WTC11 (cell line): ENCODE measurements around the gene AGBL4. TPM values are rescaled to one million over a fixed set of nuclear protein-coding genes. Genes with fewer than 3 reads are reported as not detected.

Source experiments
- ATAC-seq: fragments of 200-7000 bp; cut with Tn5 transposase; 2 replicates; pipeline ENCODE4 v1.10.0; 2021; ENCODE audit warnings: mild to moderate bottlenecking, moderate library complexity
- CTCF ChIA-PET: fragments of 300-600 bp; sonication (Branson Sonifier 250); formaldehyde crosslinking; loops from one replicate; lab custom pipeline; 2021; ENCODE audit warnings: antibody characterized with exemption; lab: Charles Lee
- POLR2A ChIA-PET: fragments of 350-600 bp; sonication (Branson Sonifier 250); formaldehyde crosslinking; loops from one replicate; lab custom pipeline; 2021; ENCODE audit warnings: antibody characterized with exemption; lab: Charles Lee
- DNase-seq: peaks from one replicate; pipeline ENCODE4 v3.0.0; 2021; ENCODE audit warnings: low spot score
- H3K27ac Mint-ChIP-seq: 2 replicates; pipeline ENCODE4 v1.8.0; 2021; ENCODE audit warnings: mixed read lengths
- H3K27me3 Mint-ChIP-seq: 2 replicates; pipeline ENCODE4 v1.8.0; 2021; ENCODE audit warnings: low read depth, mild to moderate bottlenecking, moderate library complexity, mixed read lengths
- H3K36me3 Mint-ChIP-seq: 2 replicates; pipeline ENCODE4 v1.8.0; 2021; ENCODE audit warnings: mixed read lengths
- H3K4me1 Mint-ChIP-seq: 2 replicates; pipeline ENCODE4 v1.8.0; 2022; ENCODE audit warnings: mixed read lengths
- H3K4me3 Mint-ChIP-seq: 2 replicates; pipeline ENCODE4 v1.8.0; 2021; ENCODE audit warnings: mild to moderate bottlenecking, moderate library complexity, mixed read lengths
- H3K9me3 Mint-ChIP-seq: 2 replicates; pipeline ENCODE4 v1.8.0; 2021; ENCODE audit warnings: mixed read lengths
- CBFB ChIP-seq: sonication (generic); formaldehyde crosslinking; IDR thresholded peaks from 2 replicates; pipeline ENCODE4 v1.8.1; 2022; ENCODE audit warnings: mild to moderate bottlenecking, low read depth, missing genetic modification reagents
- ESRRA ChIP-seq: sonication (generic); formaldehyde crosslinking; IDR thresholded peaks from 2 replicates; pipeline ENCODE4 v1.8.1; 2022; ENCODE audit warnings: mild to moderate bottlenecking, missing genetic modification reagents, borderline replicate concordance
- FOXP1 ChIP-seq: sonication (generic); formaldehyde crosslinking; IDR thresholded peaks from 2 replicates; pipeline ENCODE4 v1.8.0; 2022; ENCODE audit warnings: missing genetic modification reagents, mild to moderate bottlenecking, moderate library complexity, borderline replicate concordance
- NR3C1 ChIP-seq: sonication (generic); formaldehyde crosslinking; conservative IDR thresholded peaks from 2 replicates; pipeline ENCODE4 v1.8.1; 2023; ENCODE audit warnings: low read depth, mild to moderate bottlenecking, missing genetic modification reagents
- OVOL2 ChIP-seq: fragments of 250-450 bp; sonication (Bioruptor Pico); IDR thresholded peaks from 2 replicates; pipeline ENCODE4 v1.9.0; 2021; ENCODE audit warnings: mild to moderate bottlenecking, borderline replicate concordance
- RELA ChIP-seq: sonication (generic); formaldehyde crosslinking; IDR thresholded peaks from 2 replicates; pipeline ENCODE4 v1.8.1; 2022; ENCODE audit warnings: missing genetic modification reagents, mild to moderate bottlenecking, borderline replicate concordance
- SMAD3 ChIP-seq: sonication (generic); formaldehyde crosslinking; IDR thresholded peaks from 2 replicates; pipeline ENCODE4 v1.8.0; 2022; ENCODE audit warnings: missing genetic modification reagents, mild to moderate bottlenecking, borderline replicate concordance
- SOX15 ChIP-seq: fragments of 250-450 bp; sonication (Bioruptor Pico); IDR thresholded peaks from 2 replicates; pipeline ENCODE4 v1.9.0; 2021; ENCODE audit warnings: mild to moderate bottlenecking
- TCF7 ChIP-seq: sonication (generic); formaldehyde crosslinking; IDR thresholded peaks from 2 replicates; pipeline ENCODE4 v1.8.0; 2022; ENCODE audit warnings: mild to moderate bottlenecking, low read depth, missing genetic modification reagents, moderate library complexity
- ZNF121 ChIP-seq: sonication (generic); formaldehyde crosslinking; IDR thresholded peaks from 2 replicates; pipeline ENCODE4 v1.8.0; 2023; ENCODE audit warnings: missing genetic modification reagents
- ZNF317 ChIP-seq: sonication (generic); formaldehyde crosslinking; IDR thresholded peaks from 2 replicates; pipeline ENCODE4 v1.8.1; 2023; ENCODE audit warnings: low read depth, mild to moderate bottlenecking, moderate library complexity, missing genetic modification reagents, borderline replicate concordance
- ZNF396 ChIP-seq: fragments of 250-450 bp; sonication (Bioruptor Pico); IDR thresholded peaks from 2 replicates; pipeline ENCODE4 v1.8.0; 2021; ENCODE audit warnings: mild to moderate bottlenecking, moderate library complexity, borderline replicate concordance
- ZNF416 ChIP-seq: fragments of 250-450 bp; sonication (Bioruptor Pico); IDR thresholded peaks from 2 replicates; pipeline ENCODE4 v1.9.0; 2021; ENCODE audit warnings: mild to moderate bottlenecking, inconsistent platforms
- total RNA-seq: library from RNA; stranded (reverse); gene quantifications from 3 replicates; pipeline ENCODE4 v1.2.3, GENCODE V29; 2021
- TF ChIP-seq, protein P1 (sequence below): sonication (generic); formaldehyde crosslinking; conservative IDR thresholded peaks from 2 replicates; pipeline ENCODE4 v1.8.1; 2022; ENCODE audit warnings: mild to moderate bottlenecking, missing genetic modification reagents
- TF ChIP-seq, protein P2 (sequence below): sonication (generic); formaldehyde crosslinking; IDR thresholded peaks from 2 replicates; pipeline ENCODE4 v1.8.1; 2023; ENCODE audit warnings: mild to moderate bottlenecking, missing genetic modification reagents, borderline replicate concordance
- TF ChIP-seq, protein P3 (sequence below): sonication (generic); formaldehyde crosslinking; IDR thresholded peaks from 2 replicates; pipeline ENCODE4 v1.8.1; 2023; ENCODE audit warnings: mild to moderate bottlenecking, missing genetic modification reagents, moderate library complexity
- TF ChIP-seq, protein P4 (sequence below): sonication (generic); formaldehyde crosslinking; IDR thresholded peaks from 2 replicates; pipeline ENCODE4 v1.8.0; 2022; ENCODE audit warnings: missing genetic modification reagents
- TF ChIP-seq, protein P5 (sequence below): fragments of 250-450 bp; sonication (Bioruptor Pico); IDR thresholded peaks from 2 replicates; pipeline ENCODE4 v2.1.2; 2022; ENCODE audit warnings: mild to moderate bottlenecking, moderate library complexity
- TF ChIP-seq, protein P6 (sequence below): fragments of 250-450 bp; sonication (Bioruptor Pico); IDR thresholded peaks from 2 replicates; pipeline ENCODE4 v1.9.0; 2021; ENCODE audit warnings: mild to moderate bottlenecking
- TF ChIP-seq, protein P7 (sequence below): fragments of 250-450 bp; sonication (Bioruptor Pico); IDR thresholded peaks from 2 replicates; pipeline ENCODE4 v1.9.0; 2021; ENCODE audit warnings: mild to moderate bottlenecking
- TF ChIP-seq, protein P8 (sequence below): sonication (generic); formaldehyde crosslinking; IDR thresholded peaks from 2 replicates; pipeline ENCODE4 v1.8.1; 2022; ENCODE audit warnings: mild to moderate bottlenecking, missing genetic modification reagents, moderate library complexity, borderline replicate concordance

AGBL4 gene
- total RNA-seq, 1 experiment from 2014 or later, result 0.87 TPM

DNA sequence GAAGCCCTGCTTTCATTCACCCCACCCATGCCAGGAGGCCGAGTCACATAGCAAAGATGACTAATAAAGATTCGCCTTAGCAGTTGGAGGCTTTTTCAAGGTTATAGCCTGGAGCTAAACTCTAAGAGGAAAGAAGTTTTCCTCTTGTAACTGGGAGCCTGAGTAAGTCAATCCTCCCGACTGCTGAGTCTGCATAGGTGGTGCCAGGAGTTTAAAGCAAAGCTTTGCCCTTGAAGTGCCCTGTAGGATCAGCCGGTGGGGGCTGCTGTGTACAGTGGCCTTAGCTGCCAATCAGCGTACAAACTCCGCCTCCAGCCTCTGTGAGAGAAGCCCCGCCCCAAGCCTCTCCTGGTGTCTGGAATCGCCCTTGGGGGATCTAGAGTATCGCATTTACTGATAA is 1404.2 kb downstream of the AGBL4 start (continued):
- TF ChIP-seq, protein P1, sequence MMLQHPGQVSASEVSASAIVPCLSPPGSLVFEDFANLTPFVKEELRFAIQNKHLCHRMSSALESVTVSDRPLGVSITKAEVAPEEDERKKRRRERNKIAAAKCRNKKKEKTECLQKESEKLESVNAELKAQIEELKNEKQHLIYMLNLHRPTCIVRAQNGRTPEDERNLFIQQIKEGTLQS, result no peak
- no peak for TF ChIP-seq NR3C1 (CRISPR knock-in tag)
- no peak for TF ChIP-seq ESRRA (CRISPR knock-in tag)
- no peak for TF ChIP-seq TCF7 (CRISPR knock-in tag)
- TF ChIP-seq, protein P2, sequence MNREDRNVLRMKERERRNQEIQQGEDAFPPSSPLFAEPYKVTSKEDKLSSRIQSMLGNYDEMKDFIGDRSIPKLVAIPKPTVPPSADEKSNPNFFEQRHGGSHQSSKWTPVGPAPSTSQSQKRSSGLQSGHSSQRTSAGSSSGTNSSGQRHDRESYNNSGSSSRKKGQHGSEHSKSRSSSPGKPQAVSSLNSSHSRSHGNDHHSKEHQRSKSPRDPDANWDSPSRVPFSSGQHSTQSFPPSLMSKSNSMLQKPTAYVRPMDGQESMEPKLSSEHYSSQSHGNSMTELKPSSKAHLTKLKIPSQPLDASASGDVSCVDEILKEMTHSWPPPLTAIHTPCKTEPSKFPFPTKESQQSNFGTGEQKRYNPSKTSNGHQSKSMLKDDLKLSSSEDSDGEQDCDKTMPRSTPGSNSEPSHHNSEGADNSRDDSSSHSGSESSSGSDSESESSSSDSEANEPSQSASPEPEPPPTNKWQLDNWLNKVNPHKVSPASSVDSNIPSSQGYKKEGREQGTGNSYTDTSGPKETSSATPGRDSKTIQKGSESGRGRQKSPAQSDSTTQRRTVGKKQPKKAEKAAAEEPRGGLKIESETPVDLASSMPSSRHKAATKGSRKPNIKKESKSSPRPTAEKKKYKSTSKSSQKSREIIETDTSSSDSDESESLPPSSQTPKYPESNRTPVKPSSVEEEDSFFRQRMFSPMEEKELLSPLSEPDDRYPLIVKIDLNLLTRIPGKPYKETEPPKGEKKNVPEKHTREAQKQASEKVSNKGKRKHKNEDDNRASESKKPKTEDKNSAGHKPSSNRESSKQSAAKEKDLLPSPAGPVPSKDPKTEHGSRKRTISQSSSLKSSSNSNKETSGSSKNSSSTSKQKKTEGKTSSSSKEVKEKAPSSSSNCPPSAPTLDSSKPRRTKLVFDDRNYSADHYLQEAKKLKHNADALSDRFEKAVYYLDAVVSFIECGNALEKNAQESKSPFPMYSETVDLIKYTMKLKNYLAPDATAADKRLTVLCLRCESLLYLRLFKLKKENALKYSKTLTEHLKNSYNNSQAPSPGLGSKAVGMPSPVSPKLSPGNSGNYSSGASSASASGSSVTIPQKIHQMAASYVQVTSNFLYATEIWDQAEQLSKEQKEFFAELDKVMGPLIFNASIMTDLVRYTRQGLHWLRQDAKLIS, result no peak
- no peak for TF ChIP-seq SOX15 (CRISPR knock-in tag)
- TF ChIP-seq, protein P3, sequence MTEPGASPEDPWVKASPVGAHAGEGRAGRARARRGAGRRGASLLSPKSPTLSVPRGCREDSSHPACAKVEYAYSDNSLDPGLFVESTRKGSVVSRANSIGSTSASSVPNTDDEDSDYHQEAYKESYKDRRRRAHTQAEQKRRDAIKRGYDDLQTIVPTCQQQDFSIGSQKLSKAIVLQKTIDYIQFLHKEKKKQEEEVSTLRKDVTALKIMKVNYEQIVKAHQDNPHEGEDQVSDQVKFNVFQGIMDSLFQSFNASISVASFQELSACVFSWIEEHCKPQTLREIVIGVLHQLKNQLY, result no peak
- no peak for TF ChIP-seq CBFB (CRISPR knock-in tag)
- no peak for TF ChIP-seq SMAD3
- TF ChIP-seq ZNF396, result no peak
- no peak for TF ChIP-seq ZNF416 (CRISPR knock-in tag)

DNA sequence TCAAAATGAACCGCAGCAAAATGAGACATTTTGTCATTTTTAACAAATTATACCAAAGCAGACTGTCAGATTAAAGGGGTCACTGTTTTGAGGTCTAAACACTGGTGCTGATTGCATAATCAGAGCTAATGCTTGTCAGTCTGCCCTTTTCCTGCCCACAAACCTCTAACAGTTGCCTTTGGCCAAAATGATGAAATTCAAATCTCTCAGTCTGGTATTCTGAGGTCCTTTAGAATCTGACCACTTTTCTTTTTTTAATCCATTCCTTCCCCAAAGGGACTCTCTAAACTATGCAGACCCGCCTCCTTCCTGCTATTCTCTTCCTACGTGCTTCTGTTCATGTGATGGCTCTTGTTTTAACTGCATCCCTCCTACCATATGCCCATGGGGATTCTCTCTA is 1406.5 kb downstream of the AGBL4 start:
- ATAC-seq, result no peak
- H3K9me3 Mint-ChIP-seq, result no peaks in the 10 kb centered on the region
- H3K4me1 Mint-ChIP-seq, result peaks cover 26% of the 10 kb centered on the region
- H3K27ac Mint-ChIP-seq, result no peak overlapping the region
- H3K4me3 Mint-ChIP-seq, result no peak overlapping the region
- DNase-seq, result no peak
- no peaks in the 10 kb centered on the region for H3K27me3 Mint-ChIP-seq
- ChIA-PET POLR2A (no interaction called here), CTCF (interaction anchor here (0.6 kb wide), 1 partner anchor 38 kb away, joined by 4 read pairs; no protein-coding TSS in a partner anchor)
- no peaks in the 10 kb centered on the region for H3K36me3 Mint-ChIP-seq
- TF ChIP-seq, protein P4, sequence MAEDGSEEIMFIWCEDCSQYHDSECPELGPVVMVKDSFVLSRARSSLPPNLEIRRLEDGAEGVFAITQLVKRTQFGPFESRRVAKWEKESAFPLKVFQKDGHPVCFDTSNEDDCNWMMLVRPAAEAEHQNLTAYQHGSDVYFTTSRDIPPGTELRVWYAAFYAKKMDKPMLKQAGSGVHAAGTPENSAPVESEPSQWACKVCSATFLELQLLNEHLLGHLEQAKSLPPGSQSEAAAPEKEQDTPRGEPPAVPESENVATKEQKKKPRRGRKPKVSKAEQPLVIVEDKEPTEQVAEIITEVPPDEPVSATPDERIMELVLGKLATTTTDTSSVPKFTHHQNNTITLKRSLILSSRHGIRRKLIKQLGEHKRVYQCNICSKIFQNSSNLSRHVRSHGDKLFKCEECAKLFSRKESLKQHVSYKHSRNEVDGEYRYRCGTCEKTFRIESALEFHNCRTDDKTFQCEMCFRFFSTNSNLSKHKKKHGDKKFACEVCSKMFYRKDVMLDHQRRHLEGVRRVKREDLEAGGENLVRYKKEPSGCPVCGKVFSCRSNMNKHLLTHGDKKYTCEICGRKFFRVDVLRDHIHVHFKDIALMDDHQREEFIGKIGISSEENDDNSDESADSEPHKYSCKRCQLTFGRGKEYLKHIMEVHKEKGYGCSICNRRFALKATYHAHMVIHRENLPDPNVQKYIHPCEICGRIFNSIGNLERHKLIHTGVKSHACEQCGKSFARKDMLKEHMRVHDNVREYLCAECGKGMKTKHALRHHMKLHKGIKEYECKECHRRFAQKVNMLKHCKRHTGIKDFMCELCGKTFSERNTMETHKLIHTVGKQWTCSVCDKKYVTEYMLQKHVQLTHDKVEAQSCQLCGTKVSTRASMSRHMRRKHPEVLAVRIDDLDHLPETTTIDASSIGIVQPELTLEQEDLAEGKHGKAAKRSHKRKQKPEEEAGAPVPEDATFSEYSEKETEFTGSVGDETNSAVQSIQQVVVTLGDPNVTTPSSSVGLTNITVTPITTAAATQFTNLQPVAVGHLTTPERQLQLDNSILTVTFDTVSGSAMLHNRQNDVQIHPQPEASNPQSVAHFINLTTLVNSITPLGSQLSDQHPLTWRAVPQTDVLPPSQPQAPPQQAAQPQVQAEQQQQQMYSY (CRISPR knock-in tag), result no peak
- TF ChIP-seq ZNF121 (CRISPR knock-in tag) (no peak), ZNF317 (CRISPR knock-in tag) (no peak), ESRRA (CRISPR knock-in tag) (no peak), RELA (CRISPR knock-in tag) (no peak), OVOL2 (CRISPR knock-in tag) (no peak), FOXP1 (CRISPR knock-in tag) (no peak), NR3C1 (CRISPR knock-in tag) (no peak)
- TF ChIP-seq, protein P5, sequence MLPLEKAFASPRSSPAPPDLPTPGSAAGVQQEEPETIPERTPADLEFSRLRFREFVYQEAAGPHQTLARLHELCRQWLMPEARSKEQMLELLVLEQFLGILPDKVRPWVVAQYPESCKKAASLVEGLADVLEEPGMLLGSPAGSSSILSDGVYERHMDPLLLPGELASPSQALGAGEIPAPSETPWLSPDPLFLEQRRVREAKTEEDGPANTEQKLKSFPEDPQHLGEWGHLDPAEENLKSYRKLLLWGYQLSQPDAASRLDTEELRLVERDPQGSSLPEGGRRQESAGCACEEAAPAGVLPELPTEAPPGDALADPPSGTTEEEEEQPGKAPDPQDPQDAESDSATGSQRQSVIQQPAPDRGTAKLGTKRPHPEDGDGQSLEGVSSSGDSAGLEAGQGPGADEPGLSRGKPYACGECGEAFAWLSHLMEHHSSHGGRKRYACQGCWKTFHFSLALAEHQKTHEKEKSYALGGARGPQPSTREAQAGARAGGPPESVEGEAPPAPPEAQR (CRISPR knock-in tag), result no peak
- TF ChIP-seq, protein P6, sequence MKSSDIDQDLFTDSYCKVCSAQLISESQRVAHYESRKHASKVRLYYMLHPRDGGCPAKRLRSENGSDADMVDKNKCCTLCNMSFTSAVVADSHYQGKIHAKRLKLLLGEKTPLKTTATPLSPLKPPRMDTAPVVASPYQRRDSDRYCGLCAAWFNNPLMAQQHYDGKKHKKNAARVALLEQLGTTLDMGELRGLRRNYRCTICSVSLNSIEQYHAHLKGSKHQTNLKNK (CRISPR knock-in tag), result no peak
- TF ChIP-seq, protein P7, sequence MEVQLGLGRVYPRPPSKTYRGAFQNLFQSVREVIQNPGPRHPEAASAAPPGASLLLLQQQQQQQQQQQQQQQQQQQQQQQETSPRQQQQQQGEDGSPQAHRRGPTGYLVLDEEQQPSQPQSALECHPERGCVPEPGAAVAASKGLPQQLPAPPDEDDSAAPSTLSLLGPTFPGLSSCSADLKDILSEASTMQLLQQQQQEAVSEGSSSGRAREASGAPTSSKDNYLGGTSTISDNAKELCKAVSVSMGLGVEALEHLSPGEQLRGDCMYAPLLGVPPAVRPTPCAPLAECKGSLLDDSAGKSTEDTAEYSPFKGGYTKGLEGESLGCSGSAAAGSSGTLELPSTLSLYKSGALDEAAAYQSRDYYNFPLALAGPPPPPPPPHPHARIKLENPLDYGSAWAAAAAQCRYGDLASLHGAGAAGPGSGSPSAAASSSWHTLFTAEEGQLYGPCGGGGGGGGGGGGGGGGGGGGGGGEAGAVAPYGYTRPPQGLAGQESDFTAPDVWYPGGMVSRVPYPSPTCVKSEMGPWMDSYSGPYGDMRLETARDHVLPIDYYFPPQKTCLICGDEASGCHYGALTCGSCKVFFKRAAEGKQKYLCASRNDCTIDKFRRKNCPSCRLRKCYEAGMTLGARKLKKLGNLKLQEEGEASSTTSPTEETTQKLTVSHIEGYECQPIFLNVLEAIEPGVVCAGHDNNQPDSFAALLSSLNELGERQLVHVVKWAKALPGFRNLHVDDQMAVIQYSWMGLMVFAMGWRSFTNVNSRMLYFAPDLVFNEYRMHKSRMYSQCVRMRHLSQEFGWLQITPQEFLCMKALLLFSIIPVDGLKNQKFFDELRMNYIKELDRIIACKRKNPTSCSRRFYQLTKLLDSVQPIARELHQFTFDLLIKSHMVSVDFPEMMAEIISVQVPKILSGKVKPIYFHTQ (CRISPR knock-in tag), result no peak
- TF ChIP-seq, protein P8, sequence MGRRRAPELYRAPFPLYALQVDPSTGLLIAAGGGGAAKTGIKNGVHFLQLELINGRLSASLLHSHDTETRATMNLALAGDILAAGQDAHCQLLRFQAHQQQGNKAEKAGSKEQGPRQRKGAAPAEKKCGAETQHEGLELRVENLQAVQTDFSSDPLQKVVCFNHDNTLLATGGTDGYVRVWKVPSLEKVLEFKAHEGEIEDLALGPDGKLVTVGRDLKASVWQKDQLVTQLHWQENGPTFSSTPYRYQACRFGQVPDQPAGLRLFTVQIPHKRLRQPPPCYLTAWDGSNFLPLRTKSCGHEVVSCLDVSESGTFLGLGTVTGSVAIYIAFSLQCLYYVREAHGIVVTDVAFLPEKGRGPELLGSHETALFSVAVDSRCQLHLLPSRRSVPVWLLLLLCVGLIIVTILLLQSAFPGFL (CRISPR knock-in tag), result no peak
- TF ChIP-seq, protein P1, result no peak
